ENCODE data around the gene RDH16.
"Not testable (repeated sequence)": the region's sequence is repeated elsewhere in the genome, so short reads cannot be mapped to it uniquely, and the experiment has no call there.

The RDH16 gene

DNA sequence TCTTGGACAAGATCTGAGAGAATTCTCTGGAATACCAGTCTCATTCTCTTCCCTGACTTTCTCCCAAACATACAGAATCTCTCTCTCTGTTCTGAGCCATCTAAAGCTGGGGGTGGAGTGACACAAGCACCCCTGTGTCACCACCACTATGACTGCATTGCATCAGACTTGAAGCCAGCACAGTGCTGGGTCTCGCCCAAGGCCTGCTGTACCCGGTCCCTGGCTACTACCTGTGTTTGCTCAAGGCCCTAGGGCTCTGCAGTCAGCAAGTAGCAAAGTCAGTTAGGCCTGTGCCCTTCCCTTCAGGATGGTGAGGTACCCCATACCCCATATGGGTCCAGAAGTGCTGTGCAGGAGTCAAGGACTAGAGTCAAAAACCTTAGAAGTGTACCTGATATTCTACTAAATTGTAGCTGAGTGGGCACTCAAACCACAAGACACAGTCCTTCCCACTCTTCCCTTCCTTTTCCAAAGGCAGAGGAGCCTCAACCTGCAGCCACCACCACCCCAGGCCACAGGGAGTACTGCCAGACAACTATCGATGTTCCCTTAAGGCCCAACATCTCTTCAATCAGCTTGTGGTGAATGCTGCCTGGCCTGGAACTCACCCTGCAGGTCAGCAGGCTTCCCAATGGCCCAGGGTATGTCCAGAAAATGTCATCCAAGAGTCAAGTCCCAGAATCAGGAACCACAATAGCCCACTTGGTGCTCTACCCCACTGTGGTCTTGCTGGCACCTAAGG is 21.2 kb upstream of the RDH16 start:
- no peak for DNase-seq (ENCODE audit: low spot score)
- no peak for TF ChIP-seq CTCF (IDR thresholded peaks at IDR 0.05; ENCODE audit: extremely low read depth, missing control alignments)

DNA sequence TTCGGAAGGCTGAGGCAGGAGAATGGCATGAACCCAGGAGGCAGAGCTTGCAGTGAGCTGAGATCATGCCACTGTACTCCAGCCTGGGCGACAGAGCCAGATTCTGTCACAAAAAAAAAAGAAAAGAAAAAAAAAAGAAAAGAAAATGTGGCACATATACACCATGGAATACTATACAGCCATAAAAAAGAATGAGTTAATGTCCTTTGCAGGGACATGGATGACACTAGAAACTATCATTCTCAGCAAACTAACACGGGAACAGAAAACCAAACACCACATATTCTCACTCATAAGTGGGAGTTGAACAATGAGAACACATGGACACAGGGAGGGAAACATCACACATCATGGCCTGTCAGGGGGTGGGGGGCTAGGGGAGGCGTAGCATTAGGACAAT is 20.0 kb upstream of the RDH16 start:
- not testable (repeated sequence) for DNase-seq (ENCODE audit: low spot score)

GRCh38 chr12:56974224-56974623 is 16.8 kb upstream of the RDH16 start:
- DNase-seq (ENCODE audit: low spot score), result not testable (repeated sequence)

GRCh38 chr12:56968910-56969309 is 11.5 kb upstream of the RDH16 start:
- DNase-seq (ENCODE audit: low spot score), result not testable (repeated sequence)

DNA sequence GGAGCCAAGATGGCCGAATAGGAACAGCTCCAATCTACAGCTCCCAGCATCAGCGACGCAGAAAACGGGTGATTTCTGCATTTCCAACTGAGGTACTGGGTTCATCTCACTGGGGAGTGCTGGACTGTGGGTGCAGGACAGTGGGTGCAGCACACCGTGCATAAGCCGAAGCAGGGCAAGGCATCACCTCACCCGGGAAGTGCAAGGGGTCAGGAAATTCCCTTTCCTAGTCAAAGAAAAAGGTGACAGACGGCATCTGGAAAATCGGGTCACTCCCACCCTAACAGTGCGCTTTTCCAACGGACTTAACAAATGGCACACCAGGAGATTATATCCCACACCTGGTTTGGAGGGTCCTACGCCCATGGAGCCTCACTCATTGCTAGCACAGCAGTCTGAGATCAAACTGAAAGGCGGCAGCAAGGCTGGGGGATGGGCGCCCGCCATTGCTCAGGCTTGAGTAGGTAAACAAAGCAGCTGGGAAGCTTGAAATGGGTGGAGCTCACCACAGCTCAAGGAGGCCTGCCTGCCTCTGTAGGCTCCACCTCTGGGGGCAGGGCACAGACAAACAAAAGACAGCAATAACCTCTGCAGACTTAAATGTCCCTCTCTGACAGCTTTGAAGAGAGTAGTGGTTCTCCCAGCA is 8.7 kb upstream of the RDH16 start:
- DNase-seq (ENCODE audit: low spot score), result not testable (repeated sequence)

- not testable (repeated sequence) for DNase-seq (ENCODE audit: low spot score)
These were observed 7.7 kb upstream of the RDH16 start for GRCh38 chr12:56965124-56965523.

DNA sequence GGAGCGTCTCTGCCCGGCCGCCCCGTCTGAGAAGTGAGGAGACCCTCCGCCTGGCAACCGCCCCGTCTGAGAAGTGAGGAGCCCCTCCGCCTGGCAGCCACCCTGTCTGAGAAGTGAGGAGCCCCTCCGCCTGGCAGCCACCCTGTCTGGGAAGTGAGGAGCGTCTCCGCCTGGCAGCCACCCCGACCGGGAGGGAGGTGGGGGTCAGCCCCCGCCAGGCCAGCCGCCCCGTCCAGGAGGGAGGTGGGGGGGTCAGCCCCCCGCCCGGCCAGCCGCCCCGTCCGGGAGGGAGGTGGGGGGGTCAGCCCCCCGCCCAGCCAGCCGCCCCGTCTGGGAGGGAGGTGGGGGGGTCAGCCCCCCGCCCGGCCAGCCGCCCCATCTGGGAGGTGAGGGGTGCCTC is 6.1 kb upstream of the RDH16 start:
- DNase-seq (ENCODE audit: low spot score), result not testable (repeated sequence)

- DNase-seq (ENCODE audit: low spot score), result not testable (repeated sequence)
These were observed 4.8 kb upstream of the RDH16 start for GRCh38 chr12:56962247-56962646.

- DNase-seq (ENCODE audit: low spot score), result no peak
- TF ChIP-seq CTCF (IDR thresholded peaks at IDR 0.05; ENCODE audit: extremely low read depth, missing control alignments), result no peak
These were observed 1.0 kb upstream of the RDH16 start for GRCh38 chr12:56958422-56958821.

DNA sequence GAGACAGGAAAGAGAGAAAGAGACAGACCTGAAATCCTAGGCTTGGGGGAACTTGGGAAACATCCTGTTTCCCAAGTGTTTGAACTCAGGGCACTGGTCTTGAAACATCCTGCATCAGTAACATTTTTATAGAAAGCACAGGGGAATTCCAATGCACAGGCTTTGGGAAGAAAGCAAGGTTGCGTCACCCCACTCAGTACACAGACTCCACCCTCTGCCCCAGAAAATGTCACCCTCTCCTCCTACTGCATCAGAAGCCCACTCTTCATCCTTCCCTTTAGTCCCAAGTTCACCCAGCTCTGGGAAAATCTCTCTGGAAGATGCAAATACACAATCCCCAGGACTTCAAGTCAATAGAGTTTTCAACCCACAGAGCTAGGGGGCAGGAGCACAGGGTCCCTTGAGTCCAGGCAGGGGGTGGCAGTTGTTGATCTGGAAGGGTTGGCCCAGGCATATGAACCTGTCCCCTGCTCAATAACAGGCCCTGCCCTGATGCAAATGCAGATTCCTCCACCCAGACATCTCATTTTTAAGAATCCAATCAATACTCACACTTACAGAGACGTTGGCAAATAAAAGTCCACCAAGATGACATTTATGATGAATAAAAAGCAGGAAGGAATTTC is 1.7 kb downstream of the RDH16 start:
- DNase-seq (ENCODE audit: low spot score), result peak; percentile 7

GRCh38 chr12:56954958-56955355 is 2.5 kb downstream of the RDH16 start:
- no peak for TF ChIP-seq CTCF (IDR thresholded peaks at IDR 0.05; ENCODE audit: extremely low read depth, missing control alignments)
- peak; percentile 2 for DNase-seq (ENCODE audit: low spot score)

More for the DNA sequence above, 1.7 kb downstream of the RDH16 start:
- TF ChIP-seq CTCF (IDR thresholded peaks at IDR 0.05; ENCODE audit: extremely low read depth, missing control alignments), result no peak

Data from GM20000 (cell line).